ENCODE measurements around the gene SPATA32.
"Not testable (repeated sequence)": the region's sequence is repeated elsewhere in the genome, so short reads cannot be mapped to it uniquely, and the experiment has no call there.

The SPATA32 gene

GRCh38 chr17:45261577-45262515 is at the start of gene SPATA32:
SPATA32 (minus strand) TSS chr17:45262094; CDS start chr17:45262016, 78 bp downstream.
- no peak for DNase-seq

GRCh38 chr17:45311401-45311759 is 49.5 kb upstream of the SPATA32 start:
- no peak for DNase-seq

GRCh38 chr17:45310380-45311324 is 48.8 kb upstream of the SPATA32 start:
- no peak for DNase-seq

- DNase-seq, result no peak
These were observed 47.5 kb upstream of the SPATA32 start for GRCh38 chr17:45309400-45309799.

- DNase-seq, result no peak
These were observed 46.9 kb upstream of the SPATA32 start for GRCh38 chr17:45308840-45309239.

- no peak for DNase-seq
These were observed 46.1 kb upstream of the SPATA32 start for GRCh38 chr17:45308016-45308365.

- DNase-seq, result no peak
These were observed 45.6 kb upstream of the SPATA32 start for GRCh38 chr17:45307290-45308015.

GRCh38 chr17:45306623-45307022 is 44.7 kb upstream of the SPATA32 start:
- DNase-seq, result no peak

GRCh38 chr17:45306094-45306493 is 44.2 kb upstream of the SPATA32 start:
- no peak for DNase-seq

- DNase-seq, result no peak
These were observed 43.7 kb upstream of the SPATA32 start for GRCh38 chr17:45305530-45306087.

GRCh38 chr17:45302649-45303173 is 40.8 kb upstream of the SPATA32 start:
- no peak for DNase-seq

- not testable (repeated sequence) for DNase-seq
These were observed 40.3 kb upstream of the SPATA32 start for GRCh38 chr17:45302220-45302619.

GRCh38 chr17:45301674-45302073 is 39.8 kb upstream of the SPATA32 start:
- DNase-seq, result no peak

GRCh38 chr17:45300060-45300751 is 38.3 kb upstream of the SPATA32 start:
- no peak for DNase-seq

GRCh38 chr17:45299361-45299760 is 37.5 kb upstream of the SPATA32 start:
- no peak for DNase-seq

- DNase-seq, result no peak
These were observed 36.8 kb upstream of the SPATA32 start for GRCh38 chr17:45298546-45299285.

GRCh38 chr17:45296833-45297124 is 34.9 kb upstream of the SPATA32 start:
- no peak for DNase-seq

- DNase-seq, result no peak
These were observed 34.3 kb upstream of the SPATA32 start for GRCh38 chr17:45296003-45296832.

- no peak for DNase-seq
These were observed 32.6 kb upstream of the SPATA32 start for GRCh38 chr17:45294506-45294905.

All from GOT3 (cell line).